PC-3 (cell line): ENCODE measurements around the gene STX8. TPM values are rescaled to one million over a fixed set of nuclear protein-coding genes. Genes with fewer than 3 reads are reported as not detected.

Source experiments
- ATAC-seq: fragments of 200-7000 bp; cut with Tn5 transposase; 2 replicates; pipeline ENCODE4 v1.9.1; 2020; ENCODE audit warnings: mild to moderate bottlenecking, moderate library complexity
- BruUV-seq: library from RNA; stranded (reverse); fragments of 400-500 nt; replicated peaks from 2 replicates; lab custom pipeline; 2021; lab: Mats Ljungman, UMichigan
- CTCF ChIA-PET: fragments of 300-600 bp; sonication (Branson Sonifier 250); formaldehyde crosslinking; loops from one replicate; lab custom pipeline; 2022; ENCODE audit warnings: antibody characterized with exemption; lab: Charles Lee
- POLR2A ChIA-PET: fragments of 300-600 bp; sonication (Branson Sonifier 250); formaldehyde crosslinking; loops from one replicate; lab custom pipeline; 2022; ENCODE audit warnings: antibody characterized with exemption; ENCODE audit not compliant: unreplicated experiment; lab: Charles Lee
- DNase-seq: peaks from one replicate; pipeline ENCODE4 v3.0.0-alpha.2; 2015
- H2AFZ ChIP-seq: fragments of 300-600 bp; sonication (generic); 2 replicates; pipeline ENCODE4 v1.6.0; 2016; ENCODE audit warnings: antibody characterized with exemption, low read length
- H3F3A ChIP-seq: fragments of 300-600 bp; sonication (generic); one replicate; pipeline ENCODE4 v1.6.0; 2017; ENCODE audit warnings: antibody characterized with exemption, low read length, control low read depth, mild to moderate bottlenecking; ENCODE audit not compliant: unreplicated experiment
- H3K27ac ChIP-seq: fragments of 300-600 bp; sonication (generic); 2 replicates; pipeline ENCODE4 v1.5.1; 2016; ENCODE audit warnings: mild to moderate bottlenecking, low read length
- H3K27me3 ChIP-seq: fragments of 300-600 bp; sonication (generic); 2 replicates; pipeline ENCODE4 v1.6.1; 2016; ENCODE audit warnings: low read length, mixed read lengths
- H3K36me3 ChIP-seq: fragments of 300-600 bp; sonication (generic); 2 replicates; pipeline ENCODE4 v1.6.1; 2016; ENCODE audit warnings: low read depth, mixed run types, low read length, mixed read lengths
- H3K4me1 ChIP-seq: fragments of 300-600 bp; sonication (generic); 2 replicates; pipeline ENCODE4 v1.5.1; 2016; ENCODE audit warnings: low read length; ENCODE audit not compliant: insufficient read depth
- H3K4me2 ChIP-seq: fragments of 300-600 bp; sonication (generic); 2 replicates; pipeline ENCODE4 v1.6.0; 2016; ENCODE audit warnings: low read length
- H3K4me3 ChIP-seq: fragments of 300-600 bp; sonication (generic); 2 replicates; pipeline ENCODE4 v1.5.1; 2016; ENCODE audit warnings: mild to moderate bottlenecking, low read length, mixed read lengths
- H3K79me2 ChIP-seq: fragments of 300-600 bp; sonication (generic); 2 replicates; pipeline ENCODE4 v1.6.1; 2017; ENCODE audit warnings: low read length, mixed read lengths
- H3K9ac ChIP-seq: fragments of 300-600 bp; sonication (generic); 2 replicates; pipeline ENCODE4 v1.6.0; 2016; ENCODE audit warnings: mild to moderate bottlenecking, low read length
- H3K9me2 ChIP-seq: fragments of 300-600 bp; sonication (generic); replicated peaks from 2 replicates; pipeline ENCODE4 v1.6.1; 2016; ENCODE audit warnings: mixed run types, low read length, mixed read lengths
- H3K9me3 ChIP-seq: fragments of 300-600 bp; sonication (generic); 2 replicates; pipeline ENCODE4 v1.6.1; 2016; ENCODE audit warnings: low read length, mixed read lengths
- H4K20me1 ChIP-seq: fragments of 300-600 bp; sonication (generic); 2 replicates; pipeline ENCODE4 v1.6.1; 2016; ENCODE audit warnings: low read length, mixed read lengths
- CTCF ChIP-seq: fragments of 300-600 bp; sonication (generic); conservative IDR thresholded peaks from 2 replicates; pipeline ENCODE4 v1.5.1; 2017; ENCODE audit warnings: antibody characterized with exemption, low read depth, mild to moderate bottlenecking, low read length
- EZH2 ChIP-seq: fragments of 300-600 bp; sonication (generic); IDR thresholded peaks from one replicate; pipeline ENCODE4 v1.6.1; 2017; ENCODE audit warnings: antibody characterized with exemption, mild to moderate bottlenecking, low read length; ENCODE audit not compliant: unreplicated experiment
- EZH2phosphoT487 ChIP-seq: fragments of 300-600 bp; sonication (generic); IDR thresholded peaks from 2 replicates; pipeline ENCODE4 v1.6.1; 2018; ENCODE audit warnings: mild to moderate bottlenecking, antibody characterized with exemption, low read length, borderline replicate concordance
- intact Hi-C: fragments of 100-400 bp; cut with micrococcal nuclease; formaldehyde crosslinking; loops from 2 replicates; pipeline ENCODE4 v1.9.0; 2023
- total RNA-seq: library from RNA; depleted of rRNA; stranded (reverse); fragments of >200 nt; gene quantifications from 2 replicates; pipeline ENCODE4 v1.2.3, GENCODE V29; 2014

Gene STX8
- total RNA-seq, 1 experiment from 2014 or later, result 57.4 TPM

GRCh38 chr17:9244066-9245052, 331.3 kb downstream of the STX8 start:
- Histone ChIP-seq H3K9me2 (no peaks in the 10 kb centered on the region), H3K27ac (no peak overlapping the region), H3K9me3 (no peaks in the 10 kb centered on the region), H3K36me3 (no peaks in the 10 kb centered on the region), H3K79me2 (no peaks in the 10 kb centered on the region), H4K20me1 (no peaks in the 10 kb centered on the region), H3K4me1 (peaks cover 7% of the 10 kb centered on the region; the same call in 1 of the 2 replicates), H3K27me3 (no peaks in the 10 kb centered on the region), H3K4me3 (no peak overlapping the region), H3K9ac (no peak overlapping the region), H3F3A (no peaks in the 10 kb centered on the region), H3K4me2 (no peak overlapping the region), H2AFZ (no peak overlapping the region)
- POLR2A ChIA-PET, result no interaction called here
- no peak for DNase-seq
- intact Hi-C loops, result no loop called here
- CTCF ChIA-PET, result no interaction called here
- BruUV-seq, result no TSS peak
- TF ChIP-seq EZH2, result no peak
- no peak for TF ChIP-seq EZH2phosphoT487
- no peak for TF ChIP-seq CTCF
- no peak for ATAC-seq

- Histone ChIP-seq H3K4me1 (peaks cover 10% of the 10 kb centered on the region; the same call in 1 of the 2 replicates), H3K27ac (no peak overlapping the region), H3K9me3 (no peaks in the 10 kb centered on the region), H3K9ac (no peak overlapping the region), H3K27me3 (no peaks in the 10 kb centered on the region), H4K20me1 (no peaks in the 10 kb centered on the region), H3F3A (no peaks in the 10 kb centered on the region), H2AFZ (no peak overlapping the region), H3K4me2 (no peak overlapping the region), H3K4me3 (no peak overlapping the region), H3K9me2 (no peaks in the 10 kb centered on the region), H3K36me3 (no peaks in the 10 kb centered on the region), H3K79me2 (no peaks in the 10 kb centered on the region)
- ATAC-seq, result no peak
- POLR2A ChIA-PET, result no interaction called here
- intact Hi-C loops, result no loop called here
- TF ChIP-seq CTCF (no peak), EZH2phosphoT487 (no peak), EZH2 (no peak)
- CTCF ChIA-PET, result no interaction called here
- BruUV-seq, result no TSS peak
- DNase-seq, result no peak
These were observed 332.6 kb downstream of the STX8 start for GRCh38 chr17:9242983-9243382.

GRCh38 chr17:9242497-9242881, 333.1 kb downstream of the STX8 start:
- no peaks in the 10 kb centered on the region for H4K20me1 ChIP-seq
- H2AFZ ChIP-seq, result no peak overlapping the region
- H3K27ac ChIP-seq, result no peak overlapping the region
- H3K4me1 ChIP-seq, result peaks cover 10% of the 10 kb centered on the region; the same call in 1 of the 2 replicates
- intact Hi-C loops, result no loop called here
- no peak overlapping the region for H3K9ac ChIP-seq
- no TSS peak for BruUV-seq
- no peak for ATAC-seq
- H3F3A ChIP-seq, result no peaks in the 10 kb centered on the region
- no peak for DNase-seq
- no peak overlapping the region for H3K4me2 ChIP-seq
- ChIA-PET POLR2A (no interaction called here), CTCF (no interaction called here)
- H3K36me3 ChIP-seq, result no peaks in the 10 kb centered on the region
- no peaks in the 10 kb centered on the region for H3K27me3 ChIP-seq
- H3K9me2 ChIP-seq, result no peaks in the 10 kb centered on the region
- TF ChIP-seq EZH2phosphoT487 (no peak), EZH2 (no peak), CTCF (no peak)
- H3K79me2 ChIP-seq, result no peaks in the 10 kb centered on the region
- no peak overlapping the region for H3K4me3 ChIP-seq
- H3K9me3 ChIP-seq, result no peaks in the 10 kb centered on the region
